ENCODE results near the gene RNF217. TPM values are rescaled to one million over a fixed set of nuclear protein-coding genes. Genes with fewer than 3 reads are reported as not detected.
A peak's percentile ranks its signal among the peaks of the same experiment; 100 is the strongest.

The RNF217 gene
- total RNA-seq, 1 experiment from 2014 or later = 13.6 TPM

- DNase-seq (ENCODE audit: low read depth) = no peak
Observed at GRCh38 chr6:124987999-124988591, 25.9 kb downstream of the RNF217 start.

- no peak for DNase-seq (ENCODE audit: low read depth)
Observed at GRCh38 chr6:124989136-124989983, 27.1 kb downstream of the RNF217 start.

GRCh38 chr6:124990988-124991387, 28.8 kb downstream of the RNF217 start:
- DNase-seq (ENCODE audit: low read depth) = no peak

GRCh38 chr6:124991764-124992295, 29.6 kb downstream of the RNF217 start:
- DNase-seq (ENCODE audit: low read depth) = no peak

GRCh38 chr6:124993327-124993726, 31.1 kb downstream of the RNF217 start:
- no peak for DNase-seq (ENCODE audit: low read depth)

GRCh38 chr6:124994648-124995047, 32.4 kb downstream of the RNF217 start:
- no peak for DNase-seq (ENCODE audit: low read depth)

- no peak for DNase-seq (ENCODE audit: low read depth)
Observed at GRCh38 chr6:124995131-124995530, 32.9 kb downstream of the RNF217 start.

GRCh38 chr6:124995645-124996325, 33.5 kb downstream of the RNF217 start:
- DNase-seq (ENCODE audit: low read depth) = no peak

GRCh38 chr6:124996411-124996810, 34.2 kb downstream of the RNF217 start:
- DNase-seq (ENCODE audit: low read depth) = no peak

- DNase-seq (ENCODE audit: low read depth) = no peak
Observed at GRCh38 chr6:124997196-124997875, 35.1 kb downstream of the RNF217 start.

- DNase-seq (ENCODE audit: low read depth) = peak; percentile 41
Observed at GRCh38 chr6:124999105-124999764, 37.0 kb downstream of the RNF217 start.

GRCh38 chr6:125001684-125002405, 39.6 kb downstream of the RNF217 start:
- DNase-seq (ENCODE audit: low read depth) = peak; percentile 36

- no peak for DNase-seq (ENCODE audit: low read depth)
Observed at GRCh38 chr6:125002406-125002741, 40.1 kb downstream of the RNF217 start.

- no peak for DNase-seq (ENCODE audit: low read depth)
Observed at GRCh38 chr6:125003070-125003469, 40.8 kb downstream of the RNF217 start.

- peak; percentile 57 for DNase-seq (ENCODE audit: low read depth)
Observed at GRCh38 chr6:125004198-125004597, 42.0 kb downstream of the RNF217 start.

GRCh38 chr6:125004797-125005595, 42.8 kb downstream of the RNF217 start:
- DNase-seq (ENCODE audit: low read depth) = no peak

- DNase-seq (ENCODE audit: low read depth) = no peak
Observed at GRCh38 chr6:125008261-125008703, 46.0 kb downstream of the RNF217 start.

GRCh38 chr6:125008957-125009356, 46.7 kb downstream of the RNF217 start:
- no peak for DNase-seq (ENCODE audit: low read depth)

- DNase-seq (ENCODE audit: low read depth) = no peak
Observed at GRCh38 chr6:125009578-125009977, 47.3 kb downstream of the RNF217 start.
